Stimulated activated CD8-positive, alpha-beta memory T cell treated with anti-CD3 and anti-CD28 coated beads, Interleukin-7, amount 100 ng/mL, for 48 hours (primary cell): ENCODE results near the gene TTF2.

Experiments used
- DNase-seq, 2 donors: peaks; one replicate each; pipeline ENCODE4 v3.0.0-alpha.2; 2020; ENCODE audit warnings: low read depth in 1 of 2; ENCODE audit errors: extremely low read depth in 1 of 2

Gene TTF2

DNA sequence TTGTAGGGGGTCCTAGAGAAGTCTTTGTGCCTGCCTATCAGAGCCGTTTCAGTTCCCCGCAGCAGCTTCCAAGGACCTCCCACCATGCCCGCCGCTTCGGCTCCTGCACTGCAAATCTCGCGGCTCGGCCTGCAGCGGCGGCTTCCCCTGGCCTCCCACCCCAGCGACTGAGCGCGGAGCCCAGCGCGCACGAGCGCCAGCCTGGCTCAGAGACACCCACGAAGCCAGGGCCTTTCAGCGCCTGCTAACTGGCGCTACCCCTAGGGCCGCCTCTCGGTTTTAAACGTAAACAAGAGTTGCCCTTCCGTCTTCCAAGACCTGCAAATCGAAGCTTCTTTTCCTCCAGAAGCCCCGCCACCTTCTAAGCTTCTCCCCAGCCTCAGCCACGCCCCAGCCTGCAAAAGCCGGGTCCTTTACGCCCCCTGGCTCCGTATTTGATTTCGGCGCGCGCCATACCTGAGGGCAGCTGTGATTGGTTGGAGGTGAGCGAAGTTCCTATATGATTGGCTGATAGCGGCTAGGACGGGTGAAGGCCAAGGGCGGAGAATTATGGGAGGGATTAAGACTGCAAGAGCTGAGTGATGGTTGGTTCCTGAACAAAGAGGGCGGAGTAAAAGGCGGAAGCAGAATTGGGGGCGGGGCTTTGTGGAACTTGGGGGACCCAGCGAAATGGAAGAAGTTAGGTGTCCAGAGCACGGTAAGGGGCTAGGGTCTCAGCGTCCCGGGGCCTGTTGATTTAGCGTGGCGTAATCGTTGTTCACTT, at the start of gene TTF2:
Gene TTF2 (plus strand): TSS at position 649 of the 763 bp plus-strand sequence. CDS start 21 bp downstream, at position 670.
- peak; percentile 88 to 95 for DNase-seq

DNA sequence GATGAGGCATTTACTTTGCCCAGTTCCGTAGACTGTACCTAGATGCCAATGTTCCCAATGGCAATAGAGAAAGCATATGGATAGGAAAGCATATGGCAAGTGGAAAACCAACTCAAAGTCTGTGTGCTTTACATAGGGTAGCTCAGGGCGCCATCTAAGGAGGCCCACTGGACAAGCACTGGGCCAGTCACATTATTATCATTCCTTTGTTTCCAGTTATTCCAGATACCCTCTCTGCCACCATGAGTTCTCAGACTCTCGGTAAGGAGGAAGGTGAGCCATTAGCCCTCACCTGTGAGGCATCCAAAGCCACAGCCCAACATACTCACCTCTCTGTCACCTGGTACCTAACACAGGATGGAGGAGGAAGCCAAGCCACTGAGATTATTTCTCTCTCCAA, 48.8 kb upstream of the TTF2 start:
- DNase-seq, result no peak

DNA sequence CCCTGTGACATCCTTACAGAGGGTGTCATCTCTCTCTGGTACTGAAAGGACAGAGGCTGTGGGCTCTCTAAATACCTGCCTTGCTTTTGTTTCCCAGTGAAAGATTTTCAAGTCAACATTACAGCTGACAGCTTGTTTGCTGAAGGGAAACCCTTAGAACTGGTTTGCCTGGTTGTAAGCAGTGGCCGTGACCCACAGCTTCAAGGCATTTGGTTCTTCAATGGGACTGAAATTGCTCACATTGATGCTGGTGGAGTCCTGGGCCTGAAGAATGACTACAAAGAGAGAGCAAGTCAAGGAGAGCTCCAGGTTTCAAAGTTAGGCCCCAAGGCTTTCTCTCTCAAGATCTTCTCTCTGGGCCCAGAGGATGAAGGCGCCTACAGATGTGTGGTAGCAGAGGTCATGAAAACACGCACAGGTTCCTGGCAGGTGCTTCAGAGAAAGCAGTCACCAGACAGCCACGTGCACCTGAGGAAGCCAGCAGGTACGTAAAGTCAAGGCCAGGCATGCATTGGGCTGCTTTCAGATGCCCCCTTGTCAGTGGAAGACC, 46.7 kb upstream of the TTF2 start:
- no peak for DNase-seq

DNA sequence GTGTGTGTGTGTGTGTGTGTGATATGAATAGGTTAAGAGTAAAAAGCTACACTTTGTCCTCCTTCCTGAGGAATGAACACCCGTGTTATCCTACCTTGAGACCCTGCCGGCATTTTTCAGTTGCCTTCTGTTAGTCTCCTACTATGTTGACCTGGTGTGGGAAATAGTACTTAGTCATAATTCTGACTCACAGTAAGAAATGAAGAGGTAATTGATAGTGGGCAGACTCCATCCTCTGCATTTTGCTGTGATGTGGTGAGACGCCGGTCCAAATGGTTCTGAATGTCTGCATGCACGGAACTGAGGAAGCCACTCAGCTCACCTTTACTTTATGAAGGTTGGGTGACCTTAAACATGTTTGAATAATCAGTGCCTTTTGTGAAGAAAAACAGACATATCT, 45.9 kb upstream of the TTF2 start:
- no peak for DNase-seq

DNA sequence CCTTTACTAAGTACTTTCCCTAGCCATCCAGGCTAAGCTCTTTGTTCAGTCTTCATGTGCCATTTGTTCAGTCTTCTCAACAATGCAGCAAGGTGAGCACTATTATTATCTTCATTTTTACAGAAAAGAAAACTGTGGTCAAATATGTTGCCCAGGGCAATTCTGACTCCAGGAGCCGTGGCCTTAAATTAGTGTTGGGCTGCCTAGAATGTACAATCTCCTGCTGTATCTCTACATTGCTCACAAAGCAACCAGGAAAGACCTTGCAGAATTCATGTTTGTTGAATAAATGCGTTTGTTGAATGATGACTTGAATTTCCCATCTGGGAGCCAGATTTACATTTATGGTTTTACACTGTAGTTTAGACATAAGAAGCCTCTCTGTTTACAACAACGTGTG, 44.4 kb upstream of the TTF2 start:
- DNase-seq, result no peak

DNA sequence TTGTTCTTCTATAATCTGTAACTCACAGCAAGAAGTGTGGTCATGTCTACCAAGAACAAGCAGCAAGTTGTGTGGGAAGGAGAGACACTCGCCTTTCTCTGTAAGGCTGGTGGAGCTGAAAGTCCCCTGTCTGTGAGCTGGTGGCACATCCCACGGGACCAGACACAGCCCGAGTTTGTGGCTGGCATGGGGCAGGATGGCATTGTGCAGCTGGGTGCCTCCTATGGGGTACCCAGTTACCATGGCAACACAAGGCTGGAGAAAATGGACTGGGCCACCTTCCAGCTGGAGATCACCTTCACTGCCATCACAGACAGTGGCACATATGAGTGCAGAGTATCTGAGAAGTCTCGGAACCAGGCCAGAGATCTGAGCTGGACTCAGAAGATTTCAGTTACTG, 43.1 kb upstream of the TTF2 start:
- DNase-seq, result no peak

DNA sequence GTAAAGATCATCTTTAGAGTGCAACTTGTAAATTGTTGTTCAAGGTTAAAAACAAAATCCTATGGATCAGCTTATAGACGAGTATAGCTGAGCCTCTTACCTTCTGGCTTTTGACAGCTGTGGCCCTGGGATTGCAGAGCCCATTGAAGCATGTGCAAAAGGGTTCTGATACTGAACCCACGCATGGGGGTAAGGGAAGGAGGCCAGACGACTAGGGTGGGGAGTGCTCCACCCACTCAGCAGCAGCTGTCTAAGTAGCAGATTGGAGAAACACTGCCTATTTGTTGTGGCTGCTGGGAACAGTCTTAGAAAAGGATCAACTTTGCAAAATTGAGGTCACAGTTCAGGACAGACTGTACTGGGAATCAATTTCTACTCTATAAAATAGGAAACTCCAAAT, 42.5 kb upstream of the TTF2 start:
- no peak for DNase-seq

DNA sequence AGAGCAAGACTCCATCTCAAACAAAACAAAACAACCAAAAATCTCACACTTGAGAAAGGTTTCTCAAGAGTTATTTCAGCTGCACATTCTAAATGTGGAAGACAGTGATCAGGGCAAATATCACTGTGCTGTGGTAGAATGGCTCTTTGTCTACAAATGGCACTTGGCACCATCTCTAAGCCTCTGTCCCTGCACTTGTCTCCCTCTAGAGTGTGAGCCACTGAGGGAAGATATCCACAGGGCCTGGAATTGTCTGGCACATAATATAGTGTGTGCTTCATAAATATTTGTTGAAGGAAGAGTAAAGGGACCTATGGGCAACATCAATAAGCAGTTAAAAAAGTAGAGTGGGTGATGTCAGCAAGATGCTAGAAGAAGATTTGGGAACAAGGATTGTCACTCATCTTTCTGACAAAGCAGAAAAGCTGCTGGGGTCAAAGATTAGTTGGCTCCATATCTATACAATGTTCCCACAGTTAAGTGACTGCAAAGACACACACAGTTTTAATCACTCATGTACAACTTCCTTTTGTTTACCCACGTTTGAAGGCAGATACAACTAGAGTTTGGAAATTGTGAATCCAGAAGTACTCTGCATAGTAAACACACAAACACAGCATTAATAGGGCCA, 39.5 kb upstream of the TTF2 start:
- no peak for DNase-seq

DNA sequence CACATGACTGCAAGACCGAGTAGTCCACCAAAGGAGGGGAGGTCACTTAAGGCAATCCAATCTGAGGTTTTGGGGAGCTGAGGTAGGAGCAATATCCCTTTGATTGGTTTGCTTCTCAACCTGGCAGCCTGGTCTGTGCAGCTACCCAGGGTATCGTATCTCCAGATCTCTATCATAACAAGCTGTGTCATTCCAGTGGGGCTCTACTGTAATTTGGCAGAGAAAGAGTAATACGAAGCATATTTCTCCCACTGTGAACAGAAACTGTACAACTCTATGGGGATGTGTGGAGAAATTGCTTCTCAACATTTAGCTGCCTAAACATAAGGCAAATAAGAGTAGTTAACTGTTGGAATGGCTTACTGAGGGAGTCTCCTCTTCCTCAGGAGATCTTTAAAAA, 38.0 kb upstream of the TTF2 start:
- no peak for DNase-seq

DNA sequence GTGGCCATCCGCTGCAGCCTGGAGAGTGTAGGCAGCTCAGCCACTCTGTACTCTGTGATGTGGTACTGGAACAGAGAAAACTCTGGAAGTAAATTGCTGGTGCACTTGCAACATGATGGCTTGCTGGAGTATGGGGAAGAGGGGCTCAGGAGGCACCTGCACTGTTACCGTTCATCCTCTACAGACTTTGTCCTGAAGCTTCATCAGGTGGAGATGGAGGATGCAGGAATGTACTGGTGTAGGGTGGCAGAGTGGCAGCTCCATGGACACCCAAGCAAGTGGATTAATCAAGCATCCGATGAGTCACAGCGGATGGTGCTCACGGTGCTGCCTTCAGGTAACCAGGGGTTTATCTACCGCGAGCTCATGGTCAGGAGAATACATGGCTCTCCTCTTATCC, 34.6 kb upstream of the TTF2 start:
- DNase-seq, result no peak

DNA sequence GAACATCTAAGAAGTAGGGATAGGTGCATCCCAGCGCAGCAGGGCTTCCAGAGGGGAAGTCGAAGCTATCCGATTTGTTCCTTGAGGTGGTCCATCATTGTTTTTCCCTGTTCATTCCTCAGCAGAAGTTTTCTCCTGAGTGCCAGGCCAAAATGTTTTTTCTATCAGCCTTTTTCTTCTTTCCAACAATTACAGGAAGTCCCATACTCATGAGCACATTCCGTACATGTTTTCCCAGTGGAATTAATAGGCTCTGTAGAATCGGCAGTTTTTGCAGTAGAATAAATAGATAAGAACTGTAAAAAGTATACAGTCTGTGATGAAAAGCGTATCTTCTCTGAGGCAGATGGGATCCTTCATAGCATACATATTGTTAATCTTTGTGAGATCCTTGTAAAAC, 33.8 kb upstream of the TTF2 start:
- DNase-seq, result no peak

DNA sequence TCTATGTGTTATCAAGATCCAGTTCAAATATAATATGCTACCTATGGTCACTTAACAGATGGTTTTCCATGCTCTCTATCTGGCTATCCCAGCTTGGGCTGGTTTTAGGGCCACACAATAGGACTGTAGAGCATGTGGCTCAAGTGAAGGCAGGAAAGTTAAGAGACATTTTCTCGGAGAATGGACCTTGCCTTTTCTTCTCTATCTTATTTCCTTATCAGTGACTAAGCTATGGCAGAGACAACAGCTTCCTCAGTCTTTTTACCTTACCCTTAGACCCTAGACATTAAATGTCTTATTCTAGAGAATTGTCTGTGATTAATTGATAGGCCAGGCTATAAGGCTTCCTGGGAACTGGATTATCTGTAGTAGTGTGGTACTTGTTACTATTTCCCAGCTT, 30.4 kb upstream of the TTF2 start:
- no peak for DNase-seq

DNA sequence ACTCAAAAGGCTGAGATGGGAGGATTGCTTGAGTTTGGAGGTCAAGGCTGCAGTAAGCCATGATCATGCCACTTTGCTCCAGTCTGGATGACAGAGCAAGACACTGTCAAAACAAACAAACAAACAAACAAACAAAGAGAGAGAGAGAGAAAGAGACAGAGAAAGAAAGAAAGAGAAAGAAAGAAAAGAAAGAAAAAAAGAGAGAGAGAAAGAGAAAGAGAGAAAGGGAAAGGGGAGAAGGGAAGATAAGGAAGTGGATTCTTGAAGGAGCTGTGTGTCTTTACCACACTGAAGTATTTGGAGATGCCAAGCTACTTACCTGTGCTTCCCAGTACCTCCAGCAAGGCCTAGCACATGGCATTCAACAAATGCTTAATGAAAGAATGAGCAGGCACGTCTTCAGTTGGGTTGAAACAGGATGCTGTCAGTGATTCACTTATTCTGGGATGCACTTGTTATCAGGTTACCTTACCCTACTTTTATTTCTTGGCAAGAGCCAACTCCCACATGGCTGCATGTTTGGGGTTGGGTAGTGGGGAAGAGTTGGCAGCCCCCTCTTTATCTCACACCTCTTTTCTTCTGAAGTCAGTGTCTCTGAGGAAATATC, 29.8 kb upstream of the TTF2 start:
- no peak for DNase-seq

DNA sequence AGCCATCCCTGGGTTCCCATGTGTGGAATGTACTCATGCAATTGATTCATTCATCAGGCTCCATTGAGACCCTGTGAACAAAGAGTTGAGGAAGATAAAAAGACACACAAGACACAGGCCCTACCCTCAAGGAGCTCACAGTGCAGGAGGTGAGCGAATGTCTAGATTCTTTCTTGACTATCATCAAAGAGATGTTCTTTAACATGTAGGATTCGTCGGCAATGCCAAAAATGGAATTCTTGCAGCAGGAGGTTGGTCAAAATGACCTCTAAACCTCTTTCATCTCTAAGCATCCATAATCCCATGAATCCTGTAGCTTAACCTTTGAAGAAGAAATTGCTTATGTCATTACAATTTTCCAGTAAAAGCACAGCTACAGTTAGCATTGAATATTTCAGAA, 27.9 kb upstream of the TTF2 start:
- no peak for DNase-seq

DNA sequence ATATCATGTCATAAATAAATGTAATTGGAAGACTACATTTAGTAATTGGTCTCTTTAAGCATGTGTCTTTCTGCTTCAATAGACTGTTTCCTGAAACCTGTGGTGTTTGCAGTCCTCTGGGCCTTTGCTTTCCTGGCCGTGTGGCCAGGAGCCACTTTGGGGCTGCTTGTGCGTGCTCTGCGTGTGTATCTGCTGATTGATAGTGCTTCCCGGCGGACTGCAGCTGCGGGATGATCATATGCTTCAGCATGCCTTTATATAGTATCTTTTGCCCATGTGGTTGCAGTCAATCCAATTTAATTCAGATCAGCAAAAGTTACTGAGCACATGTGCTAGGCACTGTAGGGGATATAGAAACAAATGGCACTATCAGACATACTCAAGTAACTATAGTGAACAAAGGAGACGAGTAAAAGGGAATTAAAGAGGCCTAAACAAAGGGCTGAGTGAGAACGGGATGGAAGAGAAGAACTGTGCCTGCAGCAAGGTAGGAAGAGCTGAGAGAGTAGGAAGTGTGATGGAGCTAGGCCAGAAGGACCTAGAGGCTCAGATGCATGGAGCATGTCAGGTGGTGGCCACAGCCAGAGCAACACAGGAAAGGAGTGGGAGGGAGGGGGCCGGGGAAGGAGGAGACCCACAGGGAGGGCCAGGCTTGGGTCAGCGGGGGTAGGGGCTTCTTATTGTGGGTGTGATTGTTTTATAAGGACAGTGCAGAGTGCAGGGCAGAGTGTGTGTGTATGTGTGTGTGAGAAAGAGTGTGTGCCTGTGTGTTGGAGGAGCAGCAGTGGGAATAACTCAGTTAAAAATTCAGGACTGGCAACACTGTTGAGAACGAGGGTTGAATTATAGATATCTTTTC, 27.2 kb upstream of the TTF2 start:
- no peak for DNase-seq

DNA sequence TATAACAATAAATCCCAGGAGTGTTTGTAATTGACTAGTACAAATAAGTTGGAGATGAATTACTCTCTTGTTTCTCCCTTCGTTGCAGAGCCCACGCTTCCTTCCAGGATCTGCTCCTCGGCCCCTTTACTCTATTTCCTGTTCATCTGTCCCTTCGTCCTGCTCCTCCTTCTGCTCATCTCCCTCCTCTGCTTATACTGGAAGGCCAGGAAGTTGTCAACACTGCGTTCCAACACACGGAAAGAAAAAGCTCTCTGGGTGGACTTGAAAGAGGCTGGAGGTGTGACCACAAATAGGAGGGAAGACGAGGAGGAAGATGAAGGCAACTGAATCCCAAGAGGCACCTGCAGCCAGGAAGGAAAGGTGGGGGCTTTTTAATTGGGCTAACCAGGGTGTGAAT, 26.4 kb upstream of the TTF2 start:
- DNase-seq, result no peak

DNA sequence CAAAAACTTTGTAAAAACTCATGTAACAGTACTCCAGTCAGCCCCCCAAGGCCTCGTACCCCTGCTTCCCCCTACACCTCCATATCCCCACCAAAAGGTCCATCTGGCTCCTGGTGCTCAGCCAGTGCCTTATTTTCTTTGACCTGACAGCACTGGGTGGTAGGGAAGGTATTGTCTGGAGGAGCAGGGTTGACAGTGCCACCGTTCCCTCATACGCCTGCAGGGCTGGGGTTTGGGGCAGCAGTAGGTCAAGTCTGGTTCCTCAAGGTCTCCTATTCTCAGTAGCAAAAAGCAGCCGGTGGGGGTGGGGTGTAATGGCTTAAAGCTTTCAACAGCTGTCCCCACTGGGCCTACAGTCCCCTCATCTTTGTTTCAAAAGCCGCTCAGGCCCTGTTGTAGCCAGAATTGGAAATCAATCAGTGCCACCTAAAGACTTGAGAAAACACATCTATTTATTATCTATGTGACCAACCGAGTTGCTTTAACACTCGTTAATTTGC, 25.3 kb upstream of the TTF2 start:
- DNase-seq, result no peak

DNA sequence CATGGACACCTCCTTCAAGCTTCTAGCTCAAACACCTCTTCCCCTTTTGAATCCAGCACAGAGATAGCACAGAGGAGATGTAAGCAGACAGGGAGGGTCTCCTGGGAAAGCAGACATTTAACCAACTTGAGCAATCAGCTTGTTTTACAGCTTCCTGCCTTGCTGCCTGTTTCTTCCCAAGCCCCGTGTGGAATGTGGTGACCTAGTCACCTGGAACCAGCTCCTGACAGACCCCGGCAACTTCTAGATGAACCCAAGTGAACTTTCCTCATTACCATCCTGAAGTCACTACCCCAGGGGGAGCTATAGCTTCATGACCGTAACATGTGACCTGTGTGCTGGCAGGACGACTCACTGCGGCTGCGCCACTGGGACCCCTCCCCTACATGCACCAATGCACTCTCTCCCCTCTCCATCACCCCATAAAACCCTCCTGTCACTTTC, 24.1 kb upstream of the TTF2 start:
- DNase-seq, result no peak

DNA sequence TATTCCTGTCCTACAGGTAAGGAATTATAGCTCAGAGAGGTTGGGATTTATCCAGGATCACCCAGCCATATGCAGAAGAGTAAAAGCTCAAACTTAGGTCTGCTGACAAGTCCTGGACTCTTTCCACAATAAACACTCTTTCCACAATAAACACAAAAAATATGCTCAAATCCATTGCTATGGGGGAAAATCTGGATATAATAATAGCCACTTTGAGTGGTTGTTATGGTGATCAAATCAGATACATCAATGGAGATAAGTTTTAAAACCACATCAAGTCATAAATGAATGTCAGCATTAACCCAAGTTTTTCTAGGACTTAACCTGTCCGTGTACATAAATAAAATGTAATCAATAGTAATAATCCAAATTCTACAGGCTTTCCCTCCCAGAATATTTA, 22.3 kb upstream of the TTF2 start:
- DNase-seq, result no peak

DNA sequence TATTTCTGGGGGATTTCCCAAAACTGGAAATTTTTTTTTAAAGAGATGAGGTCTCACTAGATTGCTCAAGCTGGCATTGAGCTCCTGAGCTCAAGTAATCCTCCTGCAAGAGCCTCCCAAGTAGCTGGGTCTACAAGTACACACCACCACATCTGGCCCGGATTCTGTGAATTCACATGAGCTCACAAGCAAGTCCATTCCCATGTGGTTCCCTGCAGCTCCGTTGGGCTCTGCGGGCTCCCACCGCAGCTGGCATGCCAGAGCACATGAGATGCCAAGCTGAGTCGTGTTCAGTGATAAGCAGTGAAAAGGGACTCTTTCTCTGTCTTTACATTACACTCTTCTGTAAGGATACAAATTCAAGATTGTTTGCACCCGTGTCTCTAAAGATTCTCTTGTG, 21.9 kb upstream of the TTF2 start:
- DNase-seq, result no peak

DNA sequence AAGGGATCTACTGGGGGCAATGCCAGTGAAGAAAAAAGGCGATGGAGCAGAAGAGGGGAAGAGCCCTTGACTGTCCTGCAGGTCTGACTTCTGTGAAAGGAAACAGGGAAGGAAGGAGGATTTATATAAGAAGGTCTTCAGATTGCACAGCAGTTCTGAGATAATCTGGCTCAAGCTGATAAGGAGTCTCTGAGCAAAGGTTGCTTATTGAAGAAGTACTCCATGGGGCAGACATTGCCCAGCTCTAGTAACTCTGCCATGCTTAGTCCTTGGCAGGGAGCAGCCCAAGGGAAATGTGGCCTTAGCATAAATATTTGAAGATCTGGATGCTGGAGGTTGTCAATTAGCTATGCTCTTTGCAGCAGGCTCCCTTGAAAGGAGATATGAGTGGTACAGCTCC, 15.9 kb upstream of the TTF2 start:
- no peak for DNase-seq
